Measurements from ENCODE around the gene ZC3H18. TPM values are rescaled to one million over a fixed set of nuclear protein-coding genes. Genes with fewer than 3 reads are reported as not detected.

The ZC3H18 gene
- polyA plus RNA-seq, 3 donors, result 11.1 to 27.0 (median 26.0) TPM

GRCh38 chr16:88640039-88640495, 69.9 kb downstream of the ZC3H18 start:
- 35 to 70% (median 39%) methylated on average over 13 of the region's 13 CpGs for WGBS, 3 donors
- no peak overlapping the region for H3K27ac ChIP-seq (ENCODE audit: low read depth, low read length)

- 53 to 67% (median 60%) methylated on average over 16 to 17 of the region's 17 CpGs for whole genome bisulfite sequencing, 3 donors
These were observed 70.5 kb downstream of the ZC3H18 start for GRCh38 chr16:88640498-88641247.

GRCh38 chr16:88642881-88643643, 72.9 kb downstream of the ZC3H18 start:
- no peak overlapping the region for H3K27ac ChIP-seq (ENCODE audit: low read depth, low read length)
- WGBS, 3 donors, result 88 to 92% (median 89%) methylated on average over 43 to 58 of the region's 58 CpGs

More at GRCh38 chr16:88640498-88641247, 70.5 kb downstream of the ZC3H18 start:
- no peak overlapping the region for H3K27ac ChIP-seq (ENCODE audit: low read depth, low read length)

- 90 to 95% (median 91%) methylated on average over 8 to 9 of the region's 9 CpGs for WGBS, 3 donors
- H3K27ac ChIP-seq (ENCODE audit: low read depth, low read length), result no peak overlapping the region
These were observed 73.4 kb downstream of the ZC3H18 start for GRCh38 chr16:88643644-88643932.

GRCh38 chr16:88645455-88645854, 75.3 kb downstream of the ZC3H18 start:
- H3K27ac ChIP-seq (ENCODE audit: low read depth, low read length), result no peak overlapping the region
- whole genome bisulfite sequencing, 3 donors, result 94 to 95% (median 94%) methylated on average over 16 of the region's 16 CpGs

GRCh38 chr16:88645941-88646340, 75.7 kb downstream of the ZC3H18 start:
- H3K27ac ChIP-seq (ENCODE audit: low read depth, low read length), result no peak overlapping the region
- 89 to 91% (median 90%) methylated on average over 21 to 23 of the region's 23 CpGs for WGBS, 3 donors

GRCh38 chr16:88646345-88647034, 76.3 kb downstream of the ZC3H18 start:
- WGBS, 3 donors, result 81 to 92% (median 86%) methylated on average over 28 of the region's 28 CpGs
- H3K27ac ChIP-seq (ENCODE audit: low read depth, low read length), result no peak overlapping the region

GRCh38 chr16:88647178-88648070, 77.2 kb downstream of the ZC3H18 start:
- 94 to 95% (median 94%) methylated on average over 20 to 22 of the region's 22 CpGs for WGBS, 3 donors

GRCh38 chr16:88649195-88649923, 79.2 kb downstream of the ZC3H18 start:
- WGBS, 3 donors, result 57 to 74% (median 68%) methylated on average over 19 to 20 of the region's 20 CpGs

More at GRCh38 chr16:88647178-88648070, 77.2 kb downstream of the ZC3H18 start:
- H3K27ac ChIP-seq (ENCODE audit: low read depth, low read length), result no peak overlapping the region

GRCh38 chr16:88649924-88650748, 79.9 kb downstream of the ZC3H18 start:
- 11 to 17% (median 14%) methylated on average over 35 to 37 of the region's 37 CpGs for WGBS, 3 donors
- no peak overlapping the region for H3K27ac ChIP-seq (ENCODE audit: low read depth, low read length)

More at GRCh38 chr16:88649195-88649923, 79.2 kb downstream of the ZC3H18 start:
- H3K27ac ChIP-seq (ENCODE audit: low read depth, low read length), result no peak overlapping the region

- WGBS, 3 donors, result 0% methylated on average over 30 to 41 of the region's 41 CpGs
These were observed 80.6 kb downstream of the ZC3H18 start, which contains the start of gene CYBA for GRCh38 chr16:88650749-88651275. Gene CYBA, minus strand, starts transcription at chr16:88651053. Its CDS starts 40 bp downstream, at chr16:88651013.

GRCh38 chr16:88651276-88651988, 81.2 kb downstream of the ZC3H18 start:
- 33 to 48% (median 38%) methylated on average over 24 of the region's 24 CpGs for WGBS, 3 donors
- no peak overlapping the region for H3K27ac ChIP-seq (ENCODE audit: low read depth, low read length)

More at GRCh38 chr16:88650749-88651275, 80.6 kb downstream of the ZC3H18 start, which contains the start of gene CYBA:
- no peak within 1 kb of the TSS for H3K27ac ChIP-seq (ENCODE audit: low read depth, low read length)

GRCh38 chr16:88651989-88652761, 82.0 kb downstream of the ZC3H18 start:
- no peak overlapping the region for H3K27ac ChIP-seq (ENCODE audit: low read depth, low read length)
- 80 to 90% (median 87%) methylated on average over 29 of the region's 29 CpGs for WGBS, 3 donors

GRCh38 chr16:88652762-88653063, 82.5 kb downstream of the ZC3H18 start:
- 90 to 92% (median 91%) methylated on average over 6 to 8 of the region's 8 CpGs for WGBS, 3 donors
- no peak overlapping the region for H3K27ac ChIP-seq (ENCODE audit: low read depth, low read length)

GRCh38 chr16:88653101-88653500, 82.9 kb downstream of the ZC3H18 start:
- 88 to 91% (median 90%) methylated on average over 13 of the region's 13 CpGs for WGBS, 3 donors
- no peak overlapping the region for H3K27ac ChIP-seq (ENCODE audit: low read depth, low read length)

Data from adipose tissue (tissue), 3 donors.